Fibroblast of peridontal ligament (primary cell): ENCODE data around the gene JUNB.
A peak's percentile ranks its signal among the peaks of the same experiment; 100 is the strongest.
"Not testable (repeated sequence)": the region's sequence is repeated elsewhere in the genome, so short reads cannot be mapped to it uniquely, and the experiment has no call there.

Experiments
- DNase-seq: peaks from one replicate; pipeline ENCODE4 v3.0.0-alpha.2; 2010; ENCODE audit errors: extremely low read depth

The JUNB gene

GRCh38 chr19:12789098-12789903, 2.0 kb upstream of the JUNB start:
- peak; percentile 48 for DNase-seq

- DNase-seq, result peak; percentile 90
Measured at GRCh38 chr19:12789904-12790619, 1.2 kb upstream of the JUNB start.

- no peak for DNase-seq
Measured at GRCh38 chr19:12790628-12791344, 500 bp upstream of the JUNB start.

GRCh38 chr19:12792051-12792852, 966 bp downstream of the JUNB start:
- DNase-seq, result peak; percentile 38

DNA sequence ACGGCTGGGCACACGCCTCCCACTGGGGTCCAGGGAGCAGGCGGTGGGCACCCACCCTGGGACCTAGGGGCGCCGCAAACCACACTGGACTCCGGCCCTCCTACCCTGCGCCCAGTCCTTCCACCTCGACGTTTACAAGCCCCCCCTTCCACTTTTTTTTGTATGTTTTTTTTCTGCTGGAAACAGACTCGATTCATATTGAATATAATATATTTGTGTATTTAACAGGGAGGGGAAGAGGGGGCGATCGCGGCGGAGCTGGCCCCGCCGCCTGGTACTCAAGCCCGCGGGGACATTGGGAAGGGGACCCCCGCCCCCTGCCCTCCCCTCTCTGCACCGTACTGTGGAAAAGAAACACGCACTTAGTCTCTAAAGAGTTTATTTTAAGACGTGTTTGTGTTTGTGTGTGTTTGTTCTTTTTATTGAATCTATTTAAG, 1.6 kb downstream of the JUNB start:
- no peak for DNase-seq

GRCh38 chr19:12793290-12794195, 2.3 kb downstream of the JUNB start:
- peak; percentile 90 for DNase-seq

DNA sequence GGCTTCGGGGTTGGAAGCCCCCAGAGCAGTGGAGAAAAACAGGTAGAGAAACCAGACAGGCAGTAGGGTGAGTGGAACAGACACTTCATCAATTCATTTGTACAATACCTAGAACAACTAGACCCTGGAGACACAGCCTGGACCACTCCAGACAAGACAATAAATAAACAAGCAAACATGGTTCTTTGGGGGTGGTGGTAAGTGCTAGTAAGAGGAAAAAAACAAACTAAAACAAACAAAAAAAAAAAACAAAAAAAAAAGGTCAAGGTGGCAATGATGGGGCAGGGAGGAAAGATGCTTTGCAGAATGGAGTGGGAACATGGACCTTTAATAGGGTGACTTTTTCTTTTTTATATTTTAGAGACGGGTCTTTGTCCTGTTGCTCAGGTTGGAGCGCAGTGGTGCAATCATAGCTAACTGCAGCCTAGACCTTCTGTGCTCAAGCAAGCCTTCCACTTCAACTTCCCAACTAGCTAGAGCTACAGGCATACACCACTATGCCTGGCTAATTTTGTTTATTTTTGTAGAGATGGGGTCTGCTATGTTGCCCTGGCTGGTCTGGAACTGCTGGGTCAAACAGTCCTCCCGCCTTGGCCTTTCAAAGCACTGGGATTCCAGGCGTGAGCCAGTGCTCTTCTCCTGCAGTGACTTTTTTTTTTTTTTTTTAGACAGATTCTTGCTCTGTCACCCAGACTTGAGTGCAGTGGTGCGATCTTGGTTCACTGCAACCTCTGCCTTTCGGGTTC, 3.1 kb downstream of the JUNB start:
- DNase-seq, result peak; percentile 70

DNA sequence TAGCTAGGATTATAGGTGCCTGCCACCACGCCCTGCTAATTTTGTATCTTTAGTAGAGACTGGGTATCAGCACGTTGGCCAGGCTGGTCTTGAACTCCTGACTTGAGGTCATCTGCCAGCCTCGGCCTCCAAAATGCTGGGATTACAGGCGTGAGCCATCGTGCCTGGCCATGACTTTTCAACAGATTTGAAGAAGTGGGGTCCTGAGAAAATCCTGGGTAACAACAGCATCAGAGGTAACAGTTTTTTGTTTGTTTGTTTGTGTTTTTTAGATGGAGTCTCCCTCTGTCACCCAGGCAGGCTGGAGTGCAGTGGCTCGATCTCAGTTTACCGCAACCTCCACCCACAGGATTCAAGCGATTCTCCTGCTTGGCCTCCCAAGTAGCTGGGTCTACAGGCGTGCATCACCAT, 3.7 kb downstream of the JUNB start:
- peak; percentile 47 for DNase-seq

- peak; percentile 83 for DNase-seq
Measured at GRCh38 chr19:12796146-12797071, 5.1 kb downstream of the JUNB start.

- no peak for DNase-seq
Measured at GRCh38 chr19:12797141-12797587, 5.9 kb downstream of the JUNB start.

DNA sequence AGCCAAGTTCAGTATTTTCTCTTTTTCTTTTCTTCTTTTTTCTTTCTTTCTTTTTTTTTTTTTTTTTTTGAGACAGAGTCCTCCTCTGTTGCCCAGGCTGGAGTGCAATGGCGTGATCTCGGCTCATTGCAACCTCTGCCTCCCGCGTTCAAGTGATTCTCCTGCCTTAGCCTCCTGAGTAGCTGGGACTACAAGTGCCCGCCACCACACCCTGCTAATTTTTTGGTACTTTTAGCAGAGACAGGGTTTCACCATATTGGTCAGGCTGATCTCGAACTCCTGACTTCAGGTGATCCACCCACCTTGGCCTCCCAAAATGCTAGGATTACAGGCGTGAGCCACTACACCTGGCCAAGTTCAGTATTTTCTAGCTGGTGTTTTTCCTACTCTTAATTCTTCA, 6.3 kb downstream of the JUNB start:
- DNase-seq, result not testable (repeated sequence)

DNA sequence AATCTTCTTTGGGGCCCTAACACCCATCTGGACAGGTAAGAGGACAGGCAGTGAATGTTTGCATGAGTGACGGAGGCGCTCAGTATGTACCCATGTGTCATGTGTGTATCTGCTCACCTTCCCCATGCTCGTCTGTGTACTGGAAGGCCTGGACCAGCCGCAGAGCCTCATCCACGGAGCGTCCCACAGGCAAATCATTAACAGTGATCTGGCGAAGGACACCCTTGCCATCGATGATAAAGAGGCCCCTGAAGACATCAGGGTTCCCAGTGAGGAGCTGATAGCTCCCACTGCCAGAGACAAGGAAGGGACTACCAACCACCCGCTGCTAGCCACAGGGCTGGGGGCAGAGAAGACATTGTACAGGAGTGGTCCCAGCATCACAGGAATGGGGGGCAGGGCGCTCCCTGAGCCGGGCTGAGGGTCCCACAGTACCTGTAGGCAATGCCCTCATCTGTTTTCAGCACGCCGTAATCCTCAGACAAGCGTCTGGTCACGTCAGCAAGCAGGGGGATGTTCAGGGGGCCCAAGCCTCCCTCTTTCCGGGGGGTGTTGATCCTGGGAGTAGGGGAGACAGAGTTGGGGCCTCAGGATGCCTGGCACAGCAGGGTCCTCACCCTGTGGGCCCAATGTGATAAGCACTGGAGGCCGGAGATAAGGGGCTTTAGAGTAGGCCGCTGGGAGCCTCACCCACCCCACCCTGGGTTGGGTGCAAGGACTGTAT, 8.6 kb downstream of the JUNB start:
- DNase-seq, result no peak

- no peak for DNase-seq
Measured at GRCh38 chr19:12800466-12800770, 9.1 kb downstream of the JUNB start.

- DNase-seq, result no peak
Measured at GRCh38 chr19:12800923-12801465, 9.7 kb downstream of the JUNB start.

GRCh38 chr19:12801466-12802266, 10.4 kb downstream of the JUNB start, which contains the start of the genes PRDX2 and THSD8:
Gene PRDX2 (minus strand): TSS chr19:12801800. CDS start chr19:12801261, 539 bp downstream.
Gene THSD8 (plus strand): TSS chr19:12802069. CDS start chr19:12802072, 3 bp downstream.
- peak; percentile 54 for DNase-seq

DNA sequence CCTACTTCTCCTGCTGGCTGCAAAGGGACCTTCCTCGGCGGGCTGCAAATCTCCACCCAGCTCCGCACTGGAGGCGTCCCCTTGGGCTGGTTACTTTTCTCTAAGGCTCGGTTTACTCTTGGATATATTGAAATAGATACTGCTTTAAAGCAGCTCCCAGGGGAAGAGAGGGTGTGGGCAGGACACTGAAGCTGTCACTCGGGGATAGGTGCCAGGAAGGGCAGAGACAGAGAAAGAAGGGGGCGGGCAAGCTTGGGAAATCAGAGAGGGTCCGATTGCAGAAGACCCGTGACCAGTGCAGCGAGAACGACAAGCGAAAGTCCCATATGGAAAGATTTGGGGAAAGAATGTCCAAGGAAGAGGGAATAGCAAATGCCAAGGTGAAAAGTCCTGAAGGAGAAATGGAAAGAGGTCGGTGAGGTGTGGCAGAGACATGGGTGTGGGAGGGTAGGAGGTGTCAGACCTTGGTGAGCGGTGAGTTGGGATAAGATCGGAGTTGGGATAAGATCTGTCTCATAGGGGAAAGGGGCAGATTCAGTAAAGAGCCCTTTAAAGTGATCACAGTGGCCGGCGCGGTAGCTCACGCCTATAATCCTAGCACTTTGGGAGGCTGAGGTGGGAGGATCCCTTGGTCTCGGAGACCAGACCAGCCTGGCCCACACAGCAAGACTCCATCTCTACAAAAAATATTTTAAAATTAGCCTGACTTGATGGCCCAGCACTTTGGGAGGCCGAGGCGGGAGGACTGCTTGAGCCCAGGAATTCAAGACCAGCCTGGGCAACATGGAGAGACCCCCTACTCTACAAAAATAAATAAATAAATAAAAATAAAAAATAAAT, 11.2 kb downstream of the JUNB start:
- DNase-seq, result no peak
